B cell (primary cell): Measurements from ENCODE around the gene CD4.

ENCODE experiments used
- CTCF ChIP-seq: fragments of 200-600 bp; IDR thresholded peaks from one replicate; pipeline ENCODE4 v1.8.0; 2022; ENCODE audit warnings: antibody characterized with exemption, mild to moderate bottlenecking
- EZH2 ChIP-seq: IDR thresholded peaks from 2 replicates; pipeline ENCODE4 v1.6.1; 2012; ENCODE audit warnings: borderline replicate concordance, low read depth, mild to moderate bottlenecking, moderate library complexity, low read length; ENCODE audit not compliant: insufficient read depth, poor library complexity, severe bottlenecking

GRCh38 chr12:6757028-6757690, 32.2 kb upstream of the CD4 start:
- TF ChIP-seq CTCF = no peak
- no peak for TF ChIP-seq EZH2
